Measurements from ENCODE around the gene TMEM131. TPM values are rescaled to one million over a fixed set of nuclear protein-coding genes. Genes with fewer than 3 reads are reported as not detected.
A peak's percentile ranks its signal among the peaks of the same experiment; 100 is the strongest.
"Not testable (repeated sequence)": the region's sequence is repeated elsewhere in the genome, so short reads cannot be mapped to it uniquely, and the experiment has no call there.

The TMEM131 gene
- total and polyA plus RNA-seq, 4 donors = 25.3 to 39.4 (median 38.1) TPM

DNA sequence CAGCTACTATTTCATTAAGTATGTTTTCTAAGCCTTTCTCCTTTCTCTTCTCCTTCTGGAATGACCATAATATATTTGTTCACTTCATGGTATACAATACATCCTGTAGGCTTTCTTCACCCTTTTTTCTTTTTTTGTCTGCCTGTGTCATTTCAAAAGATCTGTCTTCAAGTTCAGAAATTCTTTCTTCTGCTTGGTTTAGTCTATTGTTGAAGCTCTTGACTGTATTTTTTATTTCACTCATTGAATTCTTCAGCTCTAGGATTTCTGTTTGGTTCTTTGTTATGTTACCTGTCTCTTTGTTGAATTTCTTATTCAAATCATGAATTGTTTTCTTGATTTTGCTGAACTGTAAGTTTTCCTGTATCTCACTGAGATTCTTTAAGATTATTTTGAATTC lies 109.9 kb downstream of the TMEM131 start:
- no peak for DNase-seq (ENCODE audit: low read depth in 4 of 6, low spot score in 6 of 6)
- no peaks in the 10 kb centered on the region for H3K4me1 ChIP-seq (ENCODE audit: control insufficient read depth, insufficient read depth, low read length)
- peaks cover 18% of the 10 kb centered on the region for H3K36me3 ChIP-seq (ENCODE audit: control insufficient read depth, insufficient read depth, low read length)
- no peak overlapping the region for H3K4me3 ChIP-seq (ENCODE audit: low read depth, low read length)
- H3K9me3 ChIP-seq (ENCODE audit: control insufficient read depth, insufficient read depth, low read length) = peaks cover 11% of the 10 kb centered on the region
- H3K27me3 ChIP-seq (ENCODE audit: control insufficient read depth, insufficient read depth, low read length) = no peaks in the 10 kb centered on the region
- no peak overlapping the region for H3K27ac ChIP-seq (ENCODE audit: low read depth, low read length)

DNA sequence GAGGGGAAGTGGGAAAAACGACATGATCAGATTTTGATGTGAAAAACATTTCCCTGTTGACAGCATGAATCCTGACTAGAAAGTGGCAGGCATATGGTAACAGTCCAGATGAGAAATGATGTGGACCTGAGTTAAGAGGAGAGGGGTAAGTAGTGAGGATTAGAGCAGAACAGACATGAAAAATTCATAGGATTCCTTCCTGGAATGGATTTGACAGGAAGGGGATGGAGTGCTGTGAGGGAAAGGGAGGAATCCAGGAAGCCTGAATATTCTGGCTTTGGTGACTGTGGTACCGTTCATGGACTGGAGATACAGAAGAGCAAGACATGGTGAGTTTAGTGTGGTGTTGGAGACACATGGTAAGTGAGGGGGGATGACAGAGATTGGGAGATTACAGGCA lies 115.4 kb downstream of the TMEM131 start:
- Histone ChIP-seq H3K9me3 (ENCODE audit: control insufficient read depth, insufficient read depth, low read length) (peaks cover 6% of the 10 kb centered on the region), H3K4me3 (ENCODE audit: low read depth, low read length) (no peak overlapping the region), H3K36me3 (ENCODE audit: control insufficient read depth, insufficient read depth, low read length) (peaks cover 4% of the 10 kb centered on the region), H3K27ac (ENCODE audit: low read depth, low read length) (no peak overlapping the region), H3K4me1 (ENCODE audit: control insufficient read depth, insufficient read depth, low read length) (no peaks in the 10 kb centered on the region), H3K27me3 (ENCODE audit: control insufficient read depth, insufficient read depth, low read length) (no peaks in the 10 kb centered on the region)
- DNase-seq (ENCODE audit: low read depth in 4 of 6, low spot score in 6 of 6) = no peak
- 72% methylated on average over 2 of the region's 2 CpGs for WGBS (ENCODE audit: insufficient coverage)

- Histone ChIP-seq H3K27ac (ENCODE audit: low read depth, low read length) (no peak overlapping the region), H3K4me3 (ENCODE audit: low read depth, low read length) (no peak overlapping the region), H3K9me3 (ENCODE audit: control insufficient read depth, insufficient read depth, low read length) (peaks cover 6% of the 10 kb centered on the region), H3K36me3 (ENCODE audit: control insufficient read depth, insufficient read depth, low read length) (no peaks in the 10 kb centered on the region), H3K27me3 (ENCODE audit: control insufficient read depth, insufficient read depth, low read length) (no peaks in the 10 kb centered on the region), H3K4me1 (ENCODE audit: control insufficient read depth, insufficient read depth, low read length) (no peaks in the 10 kb centered on the region)
- DNase-seq (ENCODE audit: low read depth in 4 of 6, low spot score in 6 of 6) = no peak
- WGBS (ENCODE audit: insufficient coverage) = 100% methylated on average over 2 of the region's 3 CpGs
These were observed 116.9 kb downstream of the TMEM131 start for GRCh38 chr2:97878865-97879264.

DNA sequence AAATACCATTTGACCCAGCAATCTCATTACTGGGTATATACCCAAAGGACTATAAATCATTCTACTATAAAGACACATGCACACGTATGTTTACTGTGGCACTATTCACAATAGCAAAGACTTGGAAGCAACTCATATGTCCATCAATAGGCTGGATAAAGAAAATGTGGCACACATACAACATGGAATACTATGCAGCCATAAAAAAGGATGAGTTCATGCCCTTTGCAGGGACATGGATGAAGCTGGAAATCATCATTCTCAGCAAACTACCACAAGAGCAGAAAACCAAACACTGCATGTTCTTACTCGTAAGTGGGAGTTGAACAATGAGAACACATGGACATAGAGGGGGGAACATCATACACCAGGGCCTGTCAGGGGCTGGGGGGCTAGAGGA lies 117.4 kb downstream of the TMEM131 start:
- not testable (repeated sequence) for DNase-seq (ENCODE audit: low read depth in 4 of 6, low spot score in 6 of 6); H3K4me3 ChIP-seq (ENCODE audit: low read depth, low read length); H3K27me3 ChIP-seq (ENCODE audit: control insufficient read depth, insufficient read depth, low read length); H3K27ac ChIP-seq (ENCODE audit: low read depth, low read length); H3K36me3 ChIP-seq (ENCODE audit: control insufficient read depth, insufficient read depth, low read length); H3K4me1 ChIP-seq (ENCODE audit: control insufficient read depth, insufficient read depth, low read length); H3K9me3 ChIP-seq (ENCODE audit: control insufficient read depth, insufficient read depth, low read length)
- no CpG with 5 or more reads among the region's 2 CpGs for WGBS (ENCODE audit: insufficient coverage)

GRCh38 chr2:97871096-97871780 lies 124.5 kb downstream of the TMEM131 start:
- no peak for DNase-seq (ENCODE audit: low read depth in 4 of 6, low spot score in 6 of 6)
- H3K4me3 ChIP-seq (ENCODE audit: low read depth, low read length) = no peak overlapping the region
- H3K27ac ChIP-seq (ENCODE audit: low read depth, low read length) = no peak overlapping the region
- no peaks in the 10 kb centered on the region for H3K9me3 ChIP-seq (ENCODE audit: control insufficient read depth, insufficient read depth, low read length)
- H3K4me1 ChIP-seq (ENCODE audit: control insufficient read depth, insufficient read depth, low read length) = peaks cover 5% of the 10 kb centered on the region
- H3K27me3 ChIP-seq (ENCODE audit: control insufficient read depth, insufficient read depth, low read length) = no peaks in the 10 kb centered on the region
- WGBS (ENCODE audit: insufficient coverage) = 100% methylated on average over 1 of the region's 4 CpGs
- no peaks in the 10 kb centered on the region for H3K36me3 ChIP-seq (ENCODE audit: control insufficient read depth, insufficient read depth, low read length)

GRCh38 chr2:97870396-97870843 lies 125.3 kb downstream of the TMEM131 start:
- H3K4me1 ChIP-seq (ENCODE audit: control insufficient read depth, insufficient read depth, low read length) = peaks cover 5% of the 10 kb centered on the region
- 70% methylated on average over 2 of the region's 4 CpGs for WGBS (ENCODE audit: insufficient coverage)
- no peak overlapping the region for H3K27ac ChIP-seq (ENCODE audit: low read depth, low read length)
- no peak overlapping the region for H3K4me3 ChIP-seq (ENCODE audit: low read depth, low read length)
- H3K27me3 ChIP-seq (ENCODE audit: control insufficient read depth, insufficient read depth, low read length) = no peaks in the 10 kb centered on the region
- H3K9me3 ChIP-seq (ENCODE audit: control insufficient read depth, insufficient read depth, low read length) = no peaks in the 10 kb centered on the region
- no peaks in the 10 kb centered on the region for H3K36me3 ChIP-seq (ENCODE audit: control insufficient read depth, insufficient read depth, low read length)
- peak in 3 of 6 donors; percentile 4 to 14 (median 9) for DNase-seq (ENCODE audit: low read depth in 4 of 6, low spot score in 6 of 6)

DNA sequence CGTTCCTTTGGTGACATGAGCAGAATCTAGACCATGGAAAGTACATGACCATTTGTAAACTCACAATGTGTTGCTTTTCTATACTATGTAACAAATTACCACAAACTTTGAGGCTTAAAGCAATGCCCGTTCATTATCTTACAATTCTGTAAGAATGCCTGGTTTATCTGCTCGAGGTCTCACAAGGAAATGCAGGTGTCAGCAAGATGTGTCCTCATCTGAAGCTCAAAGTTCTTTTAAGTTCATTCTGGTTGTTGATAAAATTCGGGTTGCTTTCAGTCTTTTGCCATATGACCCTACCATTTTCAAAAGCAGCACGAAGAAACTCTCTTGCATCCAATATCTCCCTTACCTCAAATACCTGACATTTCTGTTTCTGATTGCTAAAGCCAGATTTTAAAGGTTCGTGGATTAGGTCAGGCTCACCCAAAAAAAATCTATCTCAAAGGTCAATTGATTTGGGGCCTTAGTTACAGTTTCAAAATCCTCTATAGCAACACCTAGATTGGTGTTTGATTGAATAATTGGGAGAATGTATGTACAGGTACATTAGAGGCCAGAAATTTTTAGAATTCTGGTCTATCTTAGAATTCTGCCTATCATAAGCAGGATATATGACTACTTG lies 125.9 kb downstream of the TMEM131 start:
- no peak for DNase-seq (ENCODE audit: low read depth in 4 of 6, low spot score in 6 of 6)
- Histone ChIP-seq H3K27ac (ENCODE audit: low read depth, low read length) (no peak overlapping the region), H3K4me1 (ENCODE audit: control insufficient read depth, insufficient read depth, low read length) (peaks cover 5% of the 10 kb centered on the region), H3K4me3 (ENCODE audit: low read depth, low read length) (no peak overlapping the region), H3K36me3 (ENCODE audit: control insufficient read depth, insufficient read depth, low read length) (no peaks in the 10 kb centered on the region), H3K9me3 (ENCODE audit: control insufficient read depth, insufficient read depth, low read length) (no peaks in the 10 kb centered on the region), H3K27me3 (ENCODE audit: control insufficient read depth, insufficient read depth, low read length) (no peaks in the 10 kb centered on the region)
- WGBS (ENCODE audit: insufficient coverage) = 90% methylated on average over 2 of the region's 6 CpGs

- Histone ChIP-seq H3K27me3 (ENCODE audit: control insufficient read depth, insufficient read depth, low read length) (no peaks in the 10 kb centered on the region), H3K27ac (ENCODE audit: low read depth, low read length) (no peak overlapping the region), H3K36me3 (ENCODE audit: control insufficient read depth, insufficient read depth, low read length) (no peaks in the 10 kb centered on the region), H3K4me1 (ENCODE audit: control insufficient read depth, insufficient read depth, low read length) (peaks cover 5% of the 10 kb centered on the region), H3K9me3 (ENCODE audit: control insufficient read depth, insufficient read depth, low read length) (no peaks in the 10 kb centered on the region), H3K4me3 (ENCODE audit: low read depth, low read length) (no peak overlapping the region)
- WGBS (ENCODE audit: insufficient coverage) = 81% methylated on average over 5 of the region's 5 CpGs
- DNase-seq (ENCODE audit: low read depth in 4 of 6, low spot score in 6 of 6) = no peak
These were observed 126.6 kb downstream of the TMEM131 start for GRCh38 chr2:97868986-97869721.

- Histone ChIP-seq H3K27me3 (ENCODE audit: control insufficient read depth, insufficient read depth, low read length) (no peaks in the 10 kb centered on the region), H3K4me3 (ENCODE audit: low read depth, low read length) (no peak overlapping the region), H3K9me3 (ENCODE audit: control insufficient read depth, insufficient read depth, low read length) (no peaks in the 10 kb centered on the region), H3K36me3 (ENCODE audit: control insufficient read depth, insufficient read depth, low read length) (peaks cover 3% of the 10 kb centered on the region), H3K27ac (ENCODE audit: low read depth, low read length) (no peak overlapping the region), H3K4me1 (ENCODE audit: control insufficient read depth, insufficient read depth, low read length) (no peaks in the 10 kb centered on the region)
- no CpG with 5 or more reads among the region's 3 CpGs for WGBS (ENCODE audit: insufficient coverage)
- DNase-seq (ENCODE audit: low read depth in 4 of 6, low spot score in 6 of 6) = no peak
These were observed 131.9 kb downstream of the TMEM131 start for GRCh38 chr2:97863829-97864228.

All from spinal cord (tissue), 10 donors.